ENCODE results near the gene CNPY4. TPM values are rescaled to one million over a fixed set of nuclear protein-coding genes. Genes with fewer than 3 reads are reported as not detected.

Gene CNPY4
- polyA plus RNA-seq, 1 donor (not counting 4 experiments of a cell fraction or from before 2014, with no cell fraction given) = 9.9 TPM

DNA sequence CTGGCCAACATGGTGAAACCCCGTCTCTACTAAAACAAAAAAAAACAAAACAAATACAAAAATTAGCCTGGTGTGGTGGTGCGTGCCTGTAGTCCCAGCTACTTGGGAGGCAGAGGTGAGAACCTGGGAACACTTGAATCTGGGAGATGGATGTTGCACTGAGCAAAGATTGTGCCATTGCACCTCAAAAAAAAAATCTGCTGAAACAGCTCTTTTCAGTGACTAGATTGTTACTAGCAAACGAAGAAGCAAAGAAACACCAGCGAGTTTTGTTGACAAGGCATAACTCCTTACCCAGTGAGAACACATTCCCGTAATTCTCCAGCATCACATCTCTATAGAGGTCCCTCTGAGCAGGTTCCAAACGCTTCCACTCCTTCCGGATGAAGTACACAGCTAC is 44.6 kb upstream of the CNPY4 start:
- H3K27me3 ChIP-seq (ENCODE audit: control insufficient read depth, extremely low read depth, insufficient read depth, low read length) = no peaks in the 10 kb centered on the region
- H2AFZ ChIP-seq (ENCODE audit: control insufficient read depth, low read length) = no peak overlapping the region
- no peak overlapping the region for H3K27ac ChIP-seq (ENCODE audit: control insufficient read depth, insufficient read depth, low read length)
- no peak overlapping the region for H3K9ac ChIP-seq (ENCODE audit: control insufficient read depth, extremely low read depth, insufficient read depth, low read length)
- peaks cover 27% of the 10 kb centered on the region for H3K9me3 ChIP-seq (ENCODE audit: control insufficient read depth, low read depth, low read length)
- FAIRE-seq (no peak), DNase-seq (ENCODE audit: low read depth, low spot score) (no peak)
- no peaks in the 10 kb centered on the region for H4K20me1 ChIP-seq (ENCODE audit: control insufficient read depth, extremely low read depth, insufficient read depth, low read length)
- no peak overlapping the region for H3K4me2 ChIP-seq (ENCODE audit: control insufficient read depth, extremely low read depth, insufficient read depth, low read depth, low read length)
- H3K4me3 ChIP-seq (ENCODE audit: control insufficient read depth in 2 of 3, extremely low read depth in 1 of 3, insufficient read depth in 2 of 3, low read depth in 1 of 3, low read length in 3 of 3) = no peak overlapping the region
- no peaks in the 10 kb centered on the region for H3K9me1 ChIP-seq (ENCODE audit: control insufficient read depth, extremely low read depth, insufficient read depth, low read length)
- dilution Hi-C loops (cut with MboI; ENCODE audit: extremely low pct_ligation_motif_present, low sequenced_read_pairs) = no loop called here
- peaks cover 41% of the 10 kb centered on the region for H3K79me2 ChIP-seq (ENCODE audit: control insufficient read depth, insufficient read depth, low read length)
- H3K4me1 ChIP-seq (ENCODE audit: control insufficient read depth, extremely low read depth, insufficient read depth, low read length) = peaks cover 2% of the 10 kb centered on the region
- TF ChIP-seq, protein P1, sequence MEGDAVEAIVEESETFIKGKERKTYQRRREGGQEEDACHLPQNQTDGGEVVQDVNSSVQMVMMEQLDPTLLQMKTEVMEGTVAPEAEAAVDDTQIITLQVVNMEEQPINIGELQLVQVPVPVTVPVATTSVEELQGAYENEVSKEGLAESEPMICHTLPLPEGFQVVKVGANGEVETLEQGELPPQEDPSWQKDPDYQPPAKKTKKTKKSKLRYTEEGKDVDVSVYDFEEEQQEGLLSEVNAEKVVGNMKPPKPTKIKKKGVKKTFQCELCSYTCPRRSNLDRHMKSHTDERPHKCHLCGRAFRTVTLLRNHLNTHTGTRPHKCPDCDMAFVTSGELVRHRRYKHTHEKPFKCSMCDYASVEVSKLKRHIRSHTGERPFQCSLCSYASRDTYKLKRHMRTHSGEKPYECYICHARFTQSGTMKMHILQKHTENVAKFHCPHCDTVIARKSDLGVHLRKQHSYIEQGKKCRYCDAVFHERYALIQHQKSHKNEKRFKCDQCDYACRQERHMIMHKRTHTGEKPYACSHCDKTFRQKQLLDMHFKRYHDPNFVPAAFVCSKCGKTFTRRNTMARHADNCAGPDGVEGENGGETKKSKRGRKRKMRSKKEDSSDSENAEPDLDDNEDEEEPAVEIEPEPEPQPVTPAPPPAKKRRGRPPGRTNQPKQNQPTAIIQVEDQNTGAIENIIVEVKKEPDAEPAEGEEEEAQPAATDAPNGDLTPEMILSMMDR (optimal IDR thresholded peaks at IDR 0.05 in 1 of 3, IDR thresholded peaks at IDR 0.05 in 1 of 3, conservative IDR thresholded peaks at IDR 0.05 in 1 of 3; ENCODE audit: extremely low read depth in 1 of 3, insufficient read depth in 2 of 3, low read length in 3 of 3) = no peak
- no peak for TF ChIP-seq EZH2 (IDR thresholded peaks at IDR 0.05; ENCODE audit: low read length)
- H3K36me3 ChIP-seq (ENCODE audit: control insufficient read depth in 2 of 2, extremely low read depth in 1 of 2, insufficient read depth in 2 of 2, low read length in 2 of 2) = peaks cover 67 to 75% of the 10 kb centered on the region in 2 experiments

GRCh38 chr7:100075418-100075817 is 44.0 kb upstream of the CNPY4 start:
- Histone ChIP-seq H3K9ac (ENCODE audit: control insufficient read depth, extremely low read depth, insufficient read depth, low read length) (no peak overlapping the region), H3K79me2 (ENCODE audit: control insufficient read depth, insufficient read depth, low read length) (peaks cover 46% of the 10 kb centered on the region), H2AFZ (ENCODE audit: control insufficient read depth, low read length) (no peak overlapping the region), H3K9me3 (ENCODE audit: control insufficient read depth, low read depth, low read length) (peaks cover 23% of the 10 kb centered on the region), H3K9me1 (ENCODE audit: control insufficient read depth, extremely low read depth, insufficient read depth, low read length) (no peaks in the 10 kb centered on the region), H3K27ac (ENCODE audit: control insufficient read depth, insufficient read depth, low read length) (no peak overlapping the region), H3K4me2 (ENCODE audit: control insufficient read depth, extremely low read depth, insufficient read depth, low read depth, low read length) (no peak overlapping the region), H4K20me1 (ENCODE audit: control insufficient read depth, extremely low read depth, insufficient read depth, low read length) (no peaks in the 10 kb centered on the region), H3K4me1 (ENCODE audit: control insufficient read depth, extremely low read depth, insufficient read depth, low read length) (peaks cover 7% of the 10 kb centered on the region), H3K27me3 (ENCODE audit: control insufficient read depth, extremely low read depth, insufficient read depth, low read length) (no peaks in the 10 kb centered on the region), H3K36me3 (ENCODE audit: control insufficient read depth in 2 of 2, extremely low read depth in 1 of 2, insufficient read depth in 2 of 2, low read length in 2 of 2) (peaks cover 62 to 72% of the 10 kb centered on the region in 2 experiments), H3K4me3 (ENCODE audit: control insufficient read depth in 2 of 3, extremely low read depth in 1 of 3, insufficient read depth in 2 of 3, low read depth in 1 of 3, low read length in 3 of 3) (no peak overlapping the region)
- no peak for DNase-seq (ENCODE audit: low read depth, low spot score)
- FAIRE-seq = no peak
- dilution Hi-C loops (cut with MboI; ENCODE audit: extremely low pct_ligation_motif_present, low sequenced_read_pairs) = no loop called here
- TF ChIP-seq EZH2 (IDR thresholded peaks at IDR 0.05; ENCODE audit: low read length) = no peak
- TF ChIP-seq, protein P1 (optimal IDR thresholded peaks at IDR 0.05 in 1 of 3, IDR thresholded peaks at IDR 0.05 in 1 of 3, conservative IDR thresholded peaks at IDR 0.05 in 1 of 3; ENCODE audit: extremely low read depth in 1 of 3, insufficient read depth in 2 of 3, low read length in 3 of 3) = no peak
